SIG-M5 treated with dmso at 0.1 percent for 504 hours (cell line): ENCODE data around the gene IFFO2.

Experiments
- DNase-seq: peaks from one replicate; lab custom pipeline; 2025; ENCODE audit not compliant: unreplicated experiment; lab: John Stamatoyannopoulos, UW

The IFFO2 gene

DNA sequence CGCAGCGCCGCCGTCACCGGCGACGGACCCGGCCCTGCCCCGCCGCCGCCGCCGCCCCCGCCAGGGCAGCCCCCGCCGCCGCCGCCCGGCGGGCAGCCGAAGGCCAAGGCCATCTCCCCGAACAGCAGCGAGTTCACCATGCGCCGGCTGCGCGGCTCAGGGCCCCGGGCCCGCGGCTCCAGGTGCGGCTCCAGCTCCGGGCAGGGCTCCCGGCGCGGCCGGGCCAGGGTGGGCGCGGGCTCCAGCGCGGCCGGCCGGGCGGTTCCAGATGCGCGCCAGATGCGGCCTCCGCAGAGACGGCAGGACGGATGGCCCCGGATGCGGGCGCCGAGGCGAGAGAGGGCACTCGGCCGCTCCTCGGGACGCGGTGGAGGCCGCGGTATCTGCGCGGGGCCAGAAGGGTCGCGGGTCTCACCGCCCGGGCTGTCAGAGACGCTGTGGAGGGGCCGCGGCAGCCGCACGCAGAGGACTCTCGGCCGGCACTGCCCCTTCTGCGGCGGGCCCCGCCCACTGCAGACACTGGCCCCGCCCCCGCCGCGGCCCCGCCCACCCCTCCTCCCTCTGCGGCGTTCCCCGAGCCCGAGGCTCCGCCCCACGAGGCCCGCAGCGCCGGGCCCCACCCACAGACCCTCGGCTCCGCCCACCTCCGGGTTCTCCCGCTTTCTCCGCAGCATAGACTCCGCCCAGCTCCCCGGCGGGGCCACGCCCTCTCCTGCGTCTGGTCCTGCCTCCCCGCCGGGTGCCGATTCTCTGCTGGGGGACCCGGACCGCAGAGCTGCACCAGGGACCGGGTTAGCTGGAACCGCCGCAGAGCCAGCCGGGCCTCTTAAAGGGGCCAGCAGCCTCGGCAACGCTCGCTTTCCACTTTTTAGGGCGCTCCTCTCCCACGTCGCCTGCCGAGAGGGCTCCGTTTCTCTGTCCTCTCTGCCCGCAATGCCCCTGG is at the start of gene IFFO2:
Gene IFFO2, minus strand, starts transcription at position 484 of the 943 bp plus-strand sequence. Its CDS starts 344 bp downstream, at position 140.
- DNase-seq, result peak; percentile 67

DNA sequence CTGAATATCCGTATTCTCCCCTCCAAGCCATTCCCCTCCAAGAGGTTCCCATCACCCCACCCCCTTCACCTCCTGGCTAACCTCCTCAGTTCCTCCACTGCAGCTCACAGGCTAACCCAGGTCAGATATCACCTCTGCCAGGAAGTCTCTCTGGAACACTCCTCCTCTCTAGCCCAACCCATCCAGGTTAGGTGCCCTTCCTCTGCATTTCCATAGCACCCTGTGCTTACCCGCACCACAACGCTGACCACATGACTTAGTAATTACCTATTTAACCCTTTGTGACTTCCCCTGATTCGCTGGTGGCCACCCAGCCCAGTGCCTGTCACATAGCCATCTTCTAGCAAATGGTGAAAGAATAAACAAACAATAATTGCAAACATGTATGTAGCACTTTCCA is 49.5 kb upstream of the IFFO2 start:
- DNase-seq, result no peak

DNA sequence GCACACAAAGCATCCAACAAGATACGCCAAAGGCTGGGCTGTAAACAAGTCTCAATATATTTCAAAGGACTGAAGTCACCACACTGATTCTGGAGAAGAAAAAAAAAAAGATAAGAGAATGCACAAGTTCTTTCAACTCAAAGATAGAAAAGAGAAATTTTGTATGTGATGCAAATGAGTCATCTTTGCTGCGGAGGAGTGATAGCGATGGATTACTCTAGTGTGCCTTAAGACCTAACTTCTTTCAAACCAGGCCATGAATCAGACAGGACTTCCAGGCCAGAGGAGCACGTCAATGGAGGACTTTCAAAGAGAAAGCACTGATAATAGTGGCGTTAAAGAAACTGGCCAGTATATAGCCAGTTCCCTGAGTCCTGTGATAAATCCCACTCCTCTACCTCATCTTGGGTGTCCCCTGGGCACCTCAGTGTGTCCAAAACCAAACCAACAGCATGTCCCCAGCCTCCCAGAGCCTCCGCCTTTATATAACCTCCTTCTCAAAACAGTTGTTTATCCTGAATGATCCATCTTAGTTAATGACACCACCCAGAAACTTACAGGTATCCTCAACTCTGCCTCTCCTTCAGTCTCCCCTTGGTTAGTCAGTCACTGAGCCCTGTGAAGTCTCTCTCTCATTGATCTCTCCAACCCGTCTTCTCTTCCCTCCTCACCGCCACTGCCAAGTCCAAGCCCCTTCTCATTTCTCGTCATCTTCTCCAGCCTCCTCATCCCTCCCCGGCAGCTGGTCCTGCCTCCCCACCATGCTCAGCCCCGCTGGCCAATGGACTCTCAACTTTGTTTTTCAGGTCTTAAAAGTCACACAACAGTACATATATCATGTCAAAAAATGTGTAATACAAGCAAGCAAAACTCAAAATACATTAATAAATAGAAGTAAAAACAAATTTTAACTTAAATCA is 47.2 kb upstream of the IFFO2 start:
- DNase-seq, result no peak

DNA sequence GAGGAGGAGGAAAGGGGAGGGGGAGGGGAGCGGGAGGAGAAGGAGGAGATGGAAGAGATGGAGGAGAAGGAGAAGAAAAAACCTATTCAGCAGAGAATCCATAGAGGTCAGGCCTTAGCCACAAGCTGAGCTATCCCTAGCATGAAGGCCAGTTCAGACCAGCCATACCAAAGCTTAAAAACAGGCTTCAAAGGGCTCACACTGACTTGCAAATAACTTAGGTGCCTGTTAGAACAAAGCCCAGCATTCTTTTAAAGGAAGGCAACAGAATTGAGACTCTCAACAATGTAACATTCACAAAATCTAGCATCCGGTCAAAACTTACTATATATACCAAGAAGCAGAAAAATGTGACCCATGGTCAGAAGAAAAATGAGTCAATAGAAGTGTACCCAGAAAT is 43.6 kb upstream of the IFFO2 start:
- DNase-seq, result no peak

DNA sequence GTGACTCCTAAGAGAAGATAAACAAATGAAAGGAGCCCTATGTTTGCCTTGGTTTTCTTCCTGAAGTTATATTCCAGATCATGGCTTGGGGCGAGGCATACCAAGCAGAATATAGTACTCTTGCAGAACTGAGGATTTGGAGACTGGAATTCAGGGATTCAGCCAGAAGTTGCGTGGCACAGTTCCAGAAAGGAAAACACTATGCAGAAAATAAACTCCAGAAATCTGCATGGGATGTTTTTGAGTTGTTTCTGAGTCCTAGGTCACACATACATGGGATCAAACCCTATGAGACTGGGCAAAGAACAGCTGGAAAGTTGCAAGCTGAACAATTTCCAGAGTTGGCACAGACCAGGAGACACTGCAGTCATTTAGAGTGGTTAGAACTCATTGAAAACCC is 42.9 kb upstream of the IFFO2 start:
- no peak for DNase-seq

DNA sequence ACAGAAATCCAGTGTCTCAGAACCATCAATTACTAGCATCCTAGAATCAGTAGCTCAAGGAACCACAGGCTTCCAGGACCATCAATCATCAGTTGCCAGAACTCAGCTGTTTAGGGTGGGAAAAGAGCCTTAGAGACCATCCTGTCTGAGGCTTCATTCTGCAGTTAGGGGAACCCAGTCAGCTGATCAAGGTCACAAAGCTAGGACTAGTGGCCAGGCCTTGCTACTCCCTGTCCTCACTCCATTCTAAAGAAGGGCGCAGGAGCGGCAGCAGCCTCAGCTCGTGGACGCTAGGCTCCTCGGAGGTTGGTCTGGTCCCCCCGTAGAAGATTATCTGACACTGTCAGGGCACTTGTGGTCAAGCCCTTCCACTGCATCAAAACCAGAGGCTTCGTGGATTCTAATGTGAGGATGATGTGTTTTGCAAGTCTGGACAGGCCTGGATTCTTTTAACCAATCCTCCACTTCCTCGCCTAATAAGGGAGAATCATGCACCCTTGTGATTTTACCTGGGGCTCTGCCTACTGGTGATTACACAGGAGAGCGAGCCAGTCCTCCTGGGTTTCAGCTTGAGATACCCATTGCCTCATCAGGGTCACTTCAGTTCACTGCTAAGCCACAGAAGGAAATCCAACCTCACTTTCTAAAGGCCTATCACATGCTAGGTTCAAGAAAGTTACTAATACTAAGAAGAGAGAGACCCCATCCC is 41.7 kb upstream of the IFFO2 start:
- DNase-seq, result peak; percentile 25

DNA sequence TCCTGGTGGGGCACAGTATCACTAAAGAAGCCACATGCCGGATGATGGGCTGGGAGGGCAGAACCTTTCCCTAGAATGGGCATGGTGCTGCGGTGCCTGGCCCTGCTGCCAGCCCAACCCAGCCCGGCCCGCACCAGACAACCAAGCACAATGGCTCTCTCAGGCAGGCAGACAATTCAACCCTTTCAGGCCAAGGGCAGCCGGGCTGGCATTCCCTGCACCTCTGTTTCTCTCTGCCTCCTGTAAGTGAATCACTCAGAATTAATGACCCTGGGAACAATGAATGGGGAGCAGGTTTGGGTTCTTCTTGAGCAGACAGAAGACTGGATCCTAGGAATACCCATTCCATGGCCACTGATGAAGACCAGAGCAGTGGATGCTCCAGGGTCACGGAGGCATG is 41.0 kb upstream of the IFFO2 start:
- no peak for DNase-seq

DNA sequence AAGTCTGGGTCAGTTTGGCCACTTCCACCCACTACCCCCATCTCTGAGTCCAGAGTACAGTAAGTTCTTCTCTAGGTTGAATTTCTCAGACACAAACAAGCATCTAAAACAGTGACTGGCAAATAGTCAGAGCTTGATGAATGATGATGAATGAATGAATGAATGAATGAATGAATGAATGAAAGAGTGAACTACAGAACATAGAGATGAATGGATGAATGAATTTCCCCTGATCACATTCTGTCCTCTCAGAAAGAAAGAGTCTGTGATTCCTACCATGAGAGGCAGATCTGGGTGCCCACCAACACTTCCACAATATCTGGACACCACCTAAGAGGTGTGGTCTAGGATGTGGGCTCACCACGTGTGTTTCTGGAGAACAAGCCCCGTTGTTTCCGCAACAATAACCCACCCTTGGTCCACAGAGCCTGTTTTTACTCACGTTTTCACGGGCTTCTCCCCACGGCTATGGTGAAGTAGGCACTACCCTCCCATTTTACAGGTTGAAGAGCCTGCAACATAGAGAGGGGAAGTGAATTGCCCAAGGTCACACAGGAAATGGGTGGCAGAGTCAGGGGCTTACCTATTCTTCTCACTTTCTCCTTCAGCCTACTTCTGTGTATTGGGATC is 40.2 kb upstream of the IFFO2 start:
- DNase-seq, result no peak

DNA sequence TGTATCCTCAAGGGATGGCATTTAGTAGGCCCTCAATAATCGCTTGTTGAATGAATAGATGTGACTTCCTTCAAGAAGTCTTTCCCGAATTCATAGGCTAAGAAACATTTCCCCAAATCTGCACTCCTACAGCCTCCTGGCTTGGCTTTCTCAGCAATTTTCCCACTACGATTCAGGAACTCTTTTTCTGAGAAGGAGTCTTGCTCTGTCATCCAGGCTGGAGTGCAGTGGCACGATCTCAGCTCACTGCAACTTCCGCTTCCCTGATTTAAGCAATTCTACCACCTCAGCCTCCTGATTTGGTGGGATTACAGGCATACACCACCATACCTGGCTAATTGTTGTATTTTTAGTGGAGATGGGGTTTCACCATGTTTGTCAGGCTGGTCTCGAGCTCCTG is 37.9 kb upstream of the IFFO2 start:
- DNase-seq, result no peak

DNA sequence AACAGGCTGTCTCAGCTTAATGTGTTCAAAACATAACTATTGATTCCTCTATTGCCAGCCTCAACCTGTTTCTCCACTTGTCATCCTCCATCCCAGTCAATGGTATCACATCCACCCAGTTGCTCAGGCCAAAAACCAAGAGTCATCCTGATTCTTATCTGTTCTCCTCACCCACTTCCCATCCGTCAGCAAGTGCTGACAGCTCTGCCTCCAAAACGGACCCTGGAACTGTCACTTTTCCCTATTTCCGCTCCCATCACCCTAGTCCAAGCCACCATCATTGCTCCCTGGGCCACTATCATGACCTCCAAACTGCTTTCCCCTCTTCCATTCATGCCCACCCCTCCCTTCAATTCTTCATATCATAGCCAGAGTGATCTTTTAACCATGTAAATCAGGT is 36.2 kb upstream of the IFFO2 start:
- DNase-seq, result no peak

DNA sequence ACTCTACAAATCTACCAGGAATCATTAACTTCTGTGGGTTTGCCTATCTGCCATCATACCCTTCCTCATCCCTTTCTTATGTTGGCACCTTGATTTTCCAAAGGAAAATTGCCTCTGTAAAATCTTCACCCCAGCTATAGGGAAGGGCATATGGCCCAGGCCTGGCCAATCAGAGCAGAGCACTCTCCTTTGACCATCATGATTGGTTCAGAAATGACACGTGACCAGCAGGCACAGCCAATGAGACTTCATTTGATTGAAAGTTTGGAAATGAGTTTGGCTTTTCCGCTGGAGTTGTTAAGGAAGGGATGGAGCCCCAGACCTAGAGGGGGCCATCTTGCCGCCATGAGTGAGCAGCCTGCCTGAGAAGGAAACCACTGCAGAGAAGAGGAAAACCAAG is 35.1 kb upstream of the IFFO2 start:
- no peak for DNase-seq

DNA sequence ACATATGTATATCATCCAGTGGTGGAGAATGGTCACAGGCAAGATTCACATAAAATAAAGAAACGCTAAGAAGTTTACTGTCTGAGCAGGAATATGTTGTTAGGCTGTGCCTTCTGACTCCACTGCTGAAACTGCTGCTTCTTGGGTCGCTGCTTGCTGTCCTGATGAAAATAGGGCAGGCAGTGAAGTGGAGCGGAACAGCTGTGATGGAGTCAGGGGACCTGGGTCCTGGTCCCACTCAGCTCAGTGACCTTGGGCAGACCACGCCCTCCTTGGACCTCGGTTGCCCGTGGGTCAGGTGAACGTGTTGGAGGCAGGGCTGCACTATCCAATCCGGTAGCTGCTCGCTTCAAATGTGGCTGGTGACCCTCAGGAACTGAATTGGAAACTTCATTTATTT is 33.4 kb upstream of the IFFO2 start:
- no peak for DNase-seq

DNA sequence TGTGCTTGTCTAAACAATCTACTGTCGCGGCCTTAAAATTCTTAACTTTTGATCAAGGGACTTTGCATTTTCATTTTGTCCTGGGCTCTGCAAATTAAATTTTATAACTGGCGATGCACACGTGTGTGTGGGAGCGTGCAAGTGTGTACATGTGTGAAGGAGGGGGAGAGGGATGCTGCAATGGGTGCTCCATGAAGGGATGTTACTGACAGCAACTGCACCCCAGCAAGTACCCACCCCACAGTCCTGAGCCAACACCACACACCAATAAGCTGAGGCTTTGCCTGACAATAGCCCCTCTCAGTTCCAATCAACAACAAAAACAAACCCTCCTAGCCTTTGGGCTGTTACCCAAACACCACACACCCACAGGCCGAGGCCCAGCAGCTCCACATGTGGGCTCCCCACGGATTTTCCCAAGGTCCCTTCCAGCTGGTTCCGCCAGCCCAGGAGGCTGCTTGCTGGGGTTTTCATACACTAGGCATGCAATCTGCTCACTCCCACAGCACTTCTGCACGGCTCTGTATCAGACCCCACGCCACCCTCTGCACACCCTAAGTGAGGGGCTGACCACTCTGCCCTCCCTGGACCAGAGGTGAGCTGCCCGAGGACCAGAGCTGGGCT is 32.8 kb upstream of the IFFO2 start:
- DNase-seq, result no peak

DNA sequence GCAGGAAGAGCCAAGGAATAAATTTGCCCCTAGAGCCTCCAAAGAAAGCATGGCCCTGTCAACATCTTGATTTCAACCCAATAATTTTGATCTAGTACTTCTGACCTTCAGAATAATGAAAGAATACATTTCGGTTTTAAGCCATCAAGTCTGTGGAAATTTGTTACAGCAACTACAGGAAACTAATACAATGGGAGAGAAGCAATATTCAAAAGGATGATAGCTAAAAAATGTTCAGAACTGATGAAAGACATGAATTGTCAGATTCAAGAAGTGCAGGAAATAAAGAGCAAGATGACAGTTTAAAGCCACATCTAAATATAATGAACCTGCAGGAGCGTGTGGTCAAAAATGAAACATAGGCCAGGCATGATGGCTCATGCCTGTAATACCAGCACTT is 24.8 kb upstream of the IFFO2 start:
- DNase-seq, result no peak

DNA sequence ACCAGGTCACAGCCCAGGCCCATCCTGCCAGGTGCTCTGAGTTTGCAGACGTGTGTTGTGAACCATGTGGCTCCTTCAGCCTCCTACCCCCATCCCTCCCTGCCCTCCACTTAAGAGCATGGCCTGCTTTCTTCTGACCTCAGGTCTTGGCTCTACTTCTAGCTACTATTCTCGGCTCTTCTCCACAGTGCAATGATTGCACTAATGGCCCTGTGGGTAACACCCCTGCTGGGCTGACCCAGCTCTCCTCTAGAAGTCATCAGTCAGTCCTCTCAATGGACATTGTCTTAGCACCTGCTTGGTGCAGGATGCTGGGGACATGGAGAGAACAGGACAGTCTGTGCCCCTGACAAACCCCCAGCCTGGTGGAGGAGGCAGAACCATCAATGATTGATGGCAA is 22.2 kb upstream of the IFFO2 start:
- DNase-seq, result no peak

DNA sequence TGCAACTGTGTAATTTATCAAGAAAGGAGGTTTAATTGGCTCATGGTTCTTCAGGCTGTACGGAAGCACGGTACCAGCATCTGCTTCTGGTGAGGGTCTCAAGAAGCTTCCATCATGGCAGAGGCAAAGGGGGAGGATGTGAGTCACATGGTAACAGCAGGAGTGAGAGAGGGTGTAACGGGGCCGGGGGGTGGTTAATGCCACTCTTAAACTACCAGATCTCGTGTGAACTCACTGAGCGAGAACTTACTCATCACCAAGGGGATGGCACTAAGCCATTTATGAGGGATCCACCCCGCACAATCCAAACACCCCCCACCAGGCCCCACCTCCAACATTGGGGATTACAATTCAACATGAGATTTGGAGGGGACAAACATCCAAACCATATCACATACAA is 21.0 kb upstream of the IFFO2 start:
- no peak for DNase-seq

DNA sequence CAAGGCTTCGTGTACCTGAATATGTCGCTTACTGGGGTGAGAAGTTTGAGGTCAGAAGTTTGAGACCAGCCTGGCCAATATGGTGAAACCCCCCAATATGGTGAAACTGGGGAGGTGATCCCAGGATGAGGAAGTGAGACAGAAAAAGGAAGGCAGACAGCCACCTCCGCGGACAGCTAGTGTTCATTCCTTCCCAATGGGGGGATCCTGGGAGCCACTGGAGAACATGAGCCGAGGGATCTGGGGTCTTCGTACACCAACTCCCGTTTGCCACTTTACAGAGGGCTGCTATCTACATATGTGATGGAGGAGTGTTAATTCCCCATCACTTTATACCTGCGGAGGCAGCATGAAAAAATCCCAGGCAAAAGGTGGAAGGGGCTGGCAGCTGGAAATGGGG is 19.6 kb upstream of the IFFO2 start:
- no peak for DNase-seq

DNA sequence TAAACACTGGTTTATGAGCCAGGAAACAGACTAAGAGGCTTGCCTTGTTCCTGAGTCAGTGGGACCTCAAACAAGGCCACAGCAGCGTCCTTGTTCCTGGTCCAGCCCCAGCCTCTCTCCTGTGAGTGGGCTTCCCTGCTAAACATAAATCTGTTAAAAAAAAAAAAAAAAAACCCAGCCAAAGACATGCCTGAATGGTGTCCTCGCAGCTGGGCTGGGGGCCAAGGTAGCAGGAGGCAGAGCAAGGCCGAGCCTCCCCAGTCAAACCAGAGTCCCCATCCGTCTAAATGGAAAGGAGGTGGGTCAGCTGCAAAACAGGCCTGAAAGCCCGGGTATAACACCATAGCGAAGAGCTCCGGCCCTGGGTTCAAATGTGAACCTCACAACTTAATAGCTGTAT is 18.1 kb upstream of the IFFO2 start:
- no peak for DNase-seq

DNA sequence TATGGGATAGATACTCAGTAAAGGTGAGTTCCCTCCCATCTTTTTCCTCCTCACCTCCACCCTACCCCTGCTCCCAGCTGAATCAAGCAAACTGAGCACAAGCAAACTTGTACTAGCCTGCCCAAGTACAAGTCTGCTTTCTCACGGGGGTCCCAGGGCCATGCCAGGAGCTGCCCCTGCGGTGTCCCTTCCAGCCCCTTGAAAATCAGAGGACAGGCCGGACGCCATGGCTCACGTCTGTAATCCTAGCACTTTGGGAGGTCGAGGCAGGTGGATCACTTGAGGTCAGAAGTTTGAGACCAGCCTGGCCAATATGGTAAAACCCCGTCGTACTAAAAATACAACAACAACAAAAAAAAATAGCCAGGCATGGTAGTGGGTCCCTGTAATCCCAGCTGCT is 17.5 kb upstream of the IFFO2 start:
- DNase-seq, result no peak

DNA sequence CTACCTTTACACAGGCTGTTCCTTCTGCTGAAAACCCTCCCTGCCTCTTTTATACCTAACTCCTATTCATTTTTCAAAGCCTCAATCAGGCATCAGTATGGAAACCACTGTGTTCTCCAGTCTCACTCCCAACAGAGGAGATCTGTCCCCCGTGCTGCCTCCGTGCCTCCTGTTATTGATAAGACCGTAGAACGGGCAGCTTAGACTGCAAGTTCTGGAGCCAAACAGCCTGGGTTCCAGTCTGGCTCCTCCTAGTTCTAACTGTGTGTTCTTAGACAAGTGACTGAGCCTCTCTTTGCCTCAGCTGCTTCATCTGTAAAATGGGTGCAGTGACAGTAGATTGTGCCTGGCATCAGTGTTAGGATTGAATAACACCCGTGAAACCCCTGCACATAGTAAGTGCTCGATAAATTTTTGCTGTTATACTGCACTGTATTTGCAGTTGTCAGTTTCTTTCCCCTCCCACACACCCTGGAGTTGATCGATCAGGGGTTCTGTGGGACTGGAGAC is 17.0 kb upstream of the IFFO2 start:
- no peak for DNase-seq
